GM23338 (cell line): Measurements from ENCODE around the gene TMEM236. TPM values are rescaled to one million over a fixed set of nuclear protein-coding genes. Genes with fewer than 3 reads are reported as not detected.

Experiments used
- ATAC-seq: fragments of 200-7000 bp; cut with Tn5 transposase; 3 replicates; pipeline ENCODE4 v1.9.1; 2020
- DNase-seq: peaks from one replicate; pipeline ENCODE4 v3.0.0-alpha.2; 2015; ENCODE audit warnings: low spot score
- H2AFZ ChIP-seq: fragments of 200-600 bp; sonication (generic); 2 replicates; pipeline ENCODE4 v1.8.0; 2016; ENCODE audit warnings: antibody characterized with exemption, mild to moderate bottlenecking, moderate library complexity
- H3F3A ChIP-seq: fragments of 200-600 bp; sonication (generic); replicated peaks from 2 replicates; pipeline ENCODE4 v1.8.0; 2017; ENCODE audit warnings: antibody characterized with exemption, mixed run types, low read depth
- H3K27ac ChIP-seq: fragments of 200-600 bp; sonication (generic); 2 replicates; pipeline ENCODE4 v1.6.1; 2016; ENCODE audit warnings: low read depth
- H3K27me3 ChIP-seq: fragments of 200-600 bp; sonication (generic); 2 replicates; pipeline ENCODE4 v1.8.0; 2016; ENCODE audit warnings: mild to moderate bottlenecking, mixed run types, moderate library complexity; ENCODE audit not compliant: insufficient read depth
- H3K36me3 ChIP-seq: fragments of 200-600 bp; sonication (generic); 2 replicates; pipeline ENCODE4 v1.8.0; 2016; ENCODE audit warnings: mild to moderate bottlenecking; ENCODE audit not compliant: insufficient read depth
- H3K4me1 ChIP-seq: fragments of 200-600 bp; sonication (generic); 2 replicates; pipeline ENCODE4 v1.8.0; 2016; ENCODE audit warnings: mild to moderate bottlenecking, moderate library complexity; ENCODE audit not compliant: insufficient read depth
- H3K4me2 ChIP-seq: fragments of 200-600 bp; sonication (generic); 2 replicates; pipeline ENCODE4 v1.7.1; 2017; ENCODE audit warnings: mixed run types
- H3K4me3 ChIP-seq: fragments of 200-600 bp; sonication (generic); 2 replicates; pipeline ENCODE4 v1.6.1; 2016; ENCODE audit warnings: mixed run types
- H3K79me2 ChIP-seq: fragments of 200-600 bp; sonication (generic); replicated peaks from 2 replicates; pipeline ENCODE4 v1.8.0; 2017; ENCODE audit warnings: mild to moderate bottlenecking; ENCODE audit not compliant: insufficient read depth
- H3K9me2 ChIP-seq: fragments of 200-600 bp; sonication (generic); 2 replicates; pipeline ENCODE4 v1.8.0; 2017; ENCODE audit not compliant: insufficient read depth
- H4K20me1 ChIP-seq: fragments of 200-600 bp; sonication (generic); replicated peaks from 2 replicates; pipeline ENCODE4 v1.8.0; 2017; ENCODE audit warnings: mild to moderate bottlenecking; ENCODE audit not compliant: insufficient read depth
- H3K27ac Mint-ChIP-seq: 2 replicates; pipeline ENCODE4 v1.8.0; 2020; ENCODE audit warnings: inconsistent platforms, mild to moderate bottlenecking, moderate library complexity, mixed read lengths
- H3K27me3 Mint-ChIP-seq: 3 replicates; pipeline ENCODE4 v1.8.0; 2022; ENCODE audit warnings: low read depth, mild to moderate bottlenecking, moderate library complexity, mixed read lengths, inconsistent platforms; ENCODE audit not compliant: insufficient read depth, poor library complexity
- H3K36me3 Mint-ChIP-seq: 3 replicates; pipeline ENCODE4 v1.8.0; 2021; ENCODE audit warnings: low read depth, mild to moderate bottlenecking, inconsistent platforms, moderate library complexity, mixed read lengths
- H3K4me1 Mint-ChIP-seq: 3 replicates; pipeline ENCODE4 v1.8.0; 2020; ENCODE audit warnings: mild to moderate bottlenecking, inconsistent platforms, mixed read lengths
- H3K4me3 Mint-ChIP-seq: 3 replicates; pipeline ENCODE4 v1.8.0; 2021; ENCODE audit warnings: moderate library complexity, mild to moderate bottlenecking, inconsistent platforms, mixed read lengths
- H3K9me3 Mint-ChIP-seq: 3 replicates; pipeline ENCODE4 v1.8.0; 2020; ENCODE audit warnings: moderate library complexity, mild to moderate bottlenecking, inconsistent platforms, mixed read lengths
- CREB1 ChIP-seq: fragments of 250-450 bp; sonication (Bioruptor Pico); IDR thresholded peaks from 2 replicates; pipeline ENCODE4 v1.5.0; 2020; ENCODE audit warnings: low read depth, mild to moderate bottlenecking, moderate library complexity
- CTCF ChIP-seq, 2 experiments: fragments of 200-600 bp in 1 of 2; sonication (generic) in 1 of 2; conservative IDR thresholded peaks; 2 replicates each; pipeline versions ENCODE4 v1.5.1 to v1.6.1; 2016 to 2017; ENCODE audit warnings: antibody characterized with exemption in 2 of 2, low read depth in 2 of 2, mild to moderate bottlenecking in 2 of 2, moderate library complexity in 1 of 2
- ETS1 ChIP-seq: IDR thresholded peaks from 2 replicates; pipeline ENCODE4 v1.6.1; 2016; ENCODE audit warnings: antibody characterized with exemption
- EZH2 ChIP-seq: fragments of 200-600 bp; sonication (generic); IDR thresholded peaks from one replicate; pipeline ENCODE4 v1.8.0; 2017; ENCODE audit warnings: antibody characterized with exemption, mild to moderate bottlenecking, low read depth; ENCODE audit not compliant: unreplicated experiment
- EZH2phosphoT487 ChIP-seq: fragments of 200-600 bp; sonication (generic); IDR thresholded peaks from one replicate; pipeline ENCODE4 v1.8.1; 2018; ENCODE audit warnings: antibody characterized with exemption; ENCODE audit not compliant: unreplicated experiment
- JUNB ChIP-seq: IDR thresholded peaks from one replicate; pipeline ENCODE4 v1.6.1; 2016; ENCODE audit warnings: antibody characterized with exemption; ENCODE audit not compliant: unreplicated experiment
- NANOG ChIP-seq: IDR thresholded peaks from 2 replicates; pipeline ENCODE4 v1.6.1; 2016; ENCODE audit warnings: antibody characterized with exemption, borderline replicate concordance
- POLR2AphosphoS5 ChIP-seq: IDR thresholded peaks from 2 replicates; pipeline ENCODE4 v1.6.1; 2016; ENCODE audit warnings: antibody characterized with exemption, low read depth
- STAT1 ChIP-seq: IDR thresholded peaks from one replicate; pipeline ENCODE4 v1.6.1; 2016; ENCODE audit warnings: antibody characterized with exemption; ENCODE audit not compliant: unreplicated experiment
- ZNF114 ChIP-seq: fragments of 250-450 bp; sonication (Bioruptor Pico); IDR thresholded peaks from 2 replicates; pipeline ENCODE4 v1.5.0; 2020; ENCODE audit warnings: mild to moderate bottlenecking, moderate library complexity
- ZNF331 ChIP-seq: fragments of 250-450 bp; sonication (Bioruptor Pico); IDR thresholded peaks from 2 replicates; pipeline ENCODE4 v1.5.0; 2020; ENCODE audit warnings: low read depth, mild to moderate bottlenecking, moderate library complexity
- ZNF462 ChIP-seq: fragments of 250-450 bp; sonication (Bioruptor Pico); IDR thresholded peaks from 2 replicates; pipeline ENCODE4 v1.5.0; 2020; ENCODE audit warnings: mild to moderate bottlenecking, moderate library complexity
- polyA plus RNA-seq: library from polyadenylated mRNA; unstranded; fragments of >200 nt; fragmentation: Nextera tagmentation; extraction: Ambion mirVana; gene quantifications from 2 replicates; pipeline ENCODE4 v1.2.1, GENCODE V29; 2016
- total RNA-seq: library from RNA; depleted of rRNA; stranded (reverse); fragments of >200 nt; shearing (Covaris generic); gene quantifications from 2 replicates; pipeline ENCODE4 v1.2.3, GENCODE V29; 2014

TMEM236 gene
- total and polyA plus RNA-seq, 2 experiments from 2014 or later = 0.03 TPM

- no peaks in the 10 kb centered on the region for H3K36me3 Mint-ChIP-seq
- no peak overlapping the region for H3K27ac ChIP-seq
- H3K4me2 ChIP-seq = no peak overlapping the region
- no peaks in the 10 kb centered on the region for H3K9me3 Mint-ChIP-seq
- TF ChIP-seq ZNF114 (CRISPR knock-in tag) = no peak
- TF ChIP-seq CTCF (conservative IDR thresholded peaks at IDR 0.05; ENCODE audit: low read depth in 2 of 2) = peak in 1 of 2 experiments; percentile 78; a peak in 3 of 4 replicates
- H3K27ac Mint-ChIP-seq = no peak overlapping the region
- ATAC-seq (no peak), DNase-seq (peak; percentile 56)
- no peaks in the 10 kb centered on the region for H3K36me3 ChIP-seq
- no peaks in the 10 kb centered on the region for H3K79me2 ChIP-seq
- H3K4me1 Mint-ChIP-seq = peaks cover 12% of the 10 kb centered on the region
- no peak overlapping the region for H3K4me3 Mint-ChIP-seq
- H3K9me2 ChIP-seq = no peaks in the 10 kb centered on the region
- no peaks in the 10 kb centered on the region for H3K27me3 Mint-ChIP-seq
- no peak overlapping the region for H3K4me3 ChIP-seq
- H3K27me3 ChIP-seq = no peaks in the 10 kb centered on the region
- H4K20me1 ChIP-seq = no peaks in the 10 kb centered on the region
- H3K4me1 ChIP-seq = peaks cover 10% of the 10 kb centered on the region
- H2AFZ ChIP-seq = no peak overlapping the region
- no peaks in the 10 kb centered on the region for H3F3A ChIP-seq
Measured at GRCh38 chr10:17847585-17848296, 95.7 kb downstream of the TMEM236 start.

- ATAC-seq (no peak), DNase-seq (no peak)
- H3K27ac Mint-ChIP-seq = no peak overlapping the region
- H3K79me2 ChIP-seq = no peaks in the 10 kb centered on the region
- H2AFZ ChIP-seq = no peak overlapping the region
- H3K27ac ChIP-seq = no peak overlapping the region
- H3K9me3 Mint-ChIP-seq = no peaks in the 10 kb centered on the region
- H3K4me3 Mint-ChIP-seq = no peak overlapping the region
- no peaks in the 10 kb centered on the region for H3F3A ChIP-seq
- H3K4me1 ChIP-seq = peaks cover 10% of the 10 kb centered on the region
- no peaks in the 10 kb centered on the region for H3K27me3 ChIP-seq
- peaks cover 12% of the 10 kb centered on the region for H3K4me1 Mint-ChIP-seq
- H3K4me3 ChIP-seq = no peak overlapping the region
- H3K36me3 Mint-ChIP-seq = no peaks in the 10 kb centered on the region
- H3K4me2 ChIP-seq = no peak overlapping the region
- H4K20me1 ChIP-seq = no peaks in the 10 kb centered on the region
- H3K27me3 Mint-ChIP-seq = no peaks in the 10 kb centered on the region
- no peaks in the 10 kb centered on the region for H3K36me3 ChIP-seq
- no peaks in the 10 kb centered on the region for H3K9me2 ChIP-seq
- TF ChIP-seq POLR2AphosphoS5 (no peak), CREB1 (CRISPR knock-in tag) (no peak), ZNF462 (CRISPR knock-in tag) (no peak), ZNF331 (CRISPR knock-in tag) (no peak), EZH2 (no peak), NANOG (no peak), ETS1 (no peak), EZH2phosphoT487 (no peak), ZNF114 (CRISPR knock-in tag) (no peak), STAT1 (no peak), JUNB (no peak)
Measured at GRCh38 chr10:17848646-17849045, 96.6 kb downstream of the TMEM236 start.
